ENCODE measurements around the gene PLEKHG5.

DNA sequence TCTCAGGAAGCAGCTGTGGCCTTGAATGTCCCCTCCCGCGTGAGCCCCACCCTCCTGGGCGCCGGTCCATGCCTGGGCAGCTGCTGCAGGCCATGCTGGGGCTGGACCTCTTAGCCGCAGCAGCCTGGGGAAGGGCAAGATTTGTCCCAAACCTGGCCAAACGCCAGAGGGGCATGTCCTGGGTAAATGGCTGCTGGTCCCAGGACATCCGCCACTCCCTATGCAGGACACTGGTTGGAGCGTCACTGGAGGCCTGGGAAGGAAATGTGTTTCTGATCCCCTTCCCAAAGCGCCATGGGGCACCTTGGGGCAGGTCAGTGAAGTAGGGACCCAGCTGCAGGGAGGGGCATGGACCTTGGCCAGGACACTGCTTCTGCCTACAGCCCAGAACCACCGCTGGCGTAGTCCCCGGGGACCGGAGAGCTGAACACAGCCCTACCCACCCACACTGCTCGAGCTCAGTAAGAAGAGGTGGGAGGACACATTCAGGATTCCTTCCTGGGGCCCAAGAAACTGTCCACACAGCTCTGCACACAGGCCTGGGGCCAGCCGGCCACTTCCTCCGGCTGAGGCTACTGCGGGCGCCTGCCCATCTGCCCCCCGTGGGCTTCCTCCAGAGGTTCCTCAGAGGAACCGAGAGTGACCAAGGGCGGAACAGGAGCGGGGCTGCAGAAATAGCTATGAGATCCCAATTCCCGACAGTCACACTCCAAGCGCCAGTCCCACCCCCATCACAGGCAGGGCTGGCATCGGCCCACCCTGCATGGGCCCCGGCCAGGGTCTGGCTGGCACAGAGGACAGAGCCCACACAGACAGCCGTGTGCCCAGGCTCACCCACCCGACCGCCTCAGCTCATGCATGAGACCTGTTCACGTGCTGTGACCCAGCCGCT, 10.8 kb upstream of the PLEKHG5 start:
- TF ChIP-seq, protein P1, sequence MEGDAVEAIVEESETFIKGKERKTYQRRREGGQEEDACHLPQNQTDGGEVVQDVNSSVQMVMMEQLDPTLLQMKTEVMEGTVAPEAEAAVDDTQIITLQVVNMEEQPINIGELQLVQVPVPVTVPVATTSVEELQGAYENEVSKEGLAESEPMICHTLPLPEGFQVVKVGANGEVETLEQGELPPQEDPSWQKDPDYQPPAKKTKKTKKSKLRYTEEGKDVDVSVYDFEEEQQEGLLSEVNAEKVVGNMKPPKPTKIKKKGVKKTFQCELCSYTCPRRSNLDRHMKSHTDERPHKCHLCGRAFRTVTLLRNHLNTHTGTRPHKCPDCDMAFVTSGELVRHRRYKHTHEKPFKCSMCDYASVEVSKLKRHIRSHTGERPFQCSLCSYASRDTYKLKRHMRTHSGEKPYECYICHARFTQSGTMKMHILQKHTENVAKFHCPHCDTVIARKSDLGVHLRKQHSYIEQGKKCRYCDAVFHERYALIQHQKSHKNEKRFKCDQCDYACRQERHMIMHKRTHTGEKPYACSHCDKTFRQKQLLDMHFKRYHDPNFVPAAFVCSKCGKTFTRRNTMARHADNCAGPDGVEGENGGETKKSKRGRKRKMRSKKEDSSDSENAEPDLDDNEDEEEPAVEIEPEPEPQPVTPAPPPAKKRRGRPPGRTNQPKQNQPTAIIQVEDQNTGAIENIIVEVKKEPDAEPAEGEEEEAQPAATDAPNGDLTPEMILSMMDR (IDR thresholded peaks at IDR 0.05; ENCODE audit: low read depth, low read length): no peak
- no peak for TF ChIP-seq EZH2phosphoT487 (IDR thresholded peaks at IDR 0.05; ENCODE audit: low read depth)
